A673 (cell line): ENCODE results near the gene MALAT1. TPM values are rescaled to one million over a fixed set of nuclear protein-coding genes. Genes with fewer than 3 reads are reported as not detected.

Experiments used
- BruUV-seq: library from RNA; stranded (reverse); fragments of 400-500 nt; replicated peaks from 2 replicates; lab custom pipeline; 2021; lab: Mats Ljungman, UMichigan
- CTCF ChIA-PET: fragments of 300-600 bp; sonication (Branson Sonifier 250); formaldehyde crosslinking; loops from one replicate; lab custom pipeline; 2022; ENCODE audit warnings: antibody characterized with exemption; lab: Charles Lee
- POLR2A ChIA-PET: fragments of 300-600 bp; sonication (Branson Sonifier 250); formaldehyde crosslinking; loops from one replicate; lab custom pipeline; 2022; ENCODE audit warnings: antibody characterized with exemption; ENCODE audit not compliant: low non-redundant PET; lab: Charles Lee
- DNase-seq: peaks from one replicate; pipeline ENCODE4 v3.0.0-alpha.2; 2015; ENCODE audit warnings: low spot score
- H3K27ac ChIP-seq: fragments of 200-600 bp; sonication (generic); 2 replicates; pipeline ENCODE4 v1.5.1; 2016; ENCODE audit warnings: mixed run types, low read depth, mild to moderate bottlenecking, mixed read lengths, antibody characterized with exemption, low read length; ENCODE audit not compliant: poor library complexity, severe bottlenecking
- H3K27me3 ChIP-seq: fragments of 200-600 bp; sonication (generic); replicated peaks from 2 replicates; pipeline ENCODE4 v1.6.1; 2017; ENCODE audit warnings: mixed run types, low read depth, mild to moderate bottlenecking, mixed read lengths, antibody characterized with exemption, low read length; ENCODE audit not compliant: insufficient read depth, poor library complexity
- H3K36me3 ChIP-seq: fragments of 200-600 bp; sonication (generic); 2 replicates; pipeline ENCODE4 v1.6.1; 2016; ENCODE audit warnings: mixed run types, mild to moderate bottlenecking, mixed read lengths, antibody characterized with exemption, low read length; ENCODE audit not compliant: insufficient read depth, poor library complexity, severe bottlenecking
- H3K4me1 ChIP-seq: fragments of 200-600 bp; sonication (generic); 2 replicates; pipeline ENCODE4 v1.6.1; 2017; ENCODE audit warnings: mixed run types, mild to moderate bottlenecking, mixed read lengths, antibody characterized with exemption, low read length; ENCODE audit not compliant: insufficient read depth, poor library complexity, severe bottlenecking
- H3K4me3 ChIP-seq: fragments of 200-600 bp; sonication (generic); 2 replicates; pipeline ENCODE4 v1.5.1; 2016; ENCODE audit warnings: low read depth, mixed run types, mild to moderate bottlenecking, mixed read lengths, low read length; ENCODE audit not compliant: poor library complexity, severe bottlenecking
- H3K9me3 ChIP-seq: fragments of 200-600 bp; sonication (generic); 2 replicates; pipeline ENCODE4 v1.6.1; 2016; ENCODE audit warnings: mixed run types, low read depth, mild to moderate bottlenecking, mixed read lengths, antibody characterized with exemption, low read length; ENCODE audit not compliant: poor library complexity, severe bottlenecking
- CTCF ChIP-seq: fragments of 300-800, 200-600 bp; sonication (generic); conservative IDR thresholded peaks from 2 replicates; pipeline ENCODE4 v1.5.1; 2017; ENCODE audit warnings: low read depth, mild to moderate bottlenecking, antibody characterized with exemption, low read length, moderate library complexity, mixed read lengths
- EZH2 ChIP-seq: fragments of 200-600 bp; sonication (generic); IDR thresholded peaks from 2 replicates; pipeline ENCODE4 v1.6.1; 2017; ENCODE audit warnings: borderline replicate concordance, low read depth, mild to moderate bottlenecking, mixed read lengths, antibody characterized with exemption, low read length; ENCODE audit not compliant: poor library complexity, severe bottlenecking
- intact Hi-C: fragments of 100-400 bp; cut with micrococcal nuclease; formaldehyde crosslinking; loops from one replicate; pipeline ENCODE4 v1.10.0; 2022; ENCODE audit not compliant: unreplicated experiment
- total RNA-seq: library from RNA; stranded (reverse); gene quantifications from 2 replicates; pipeline ENCODE4 v1.2.3, GENCODE V29; 2021

MALAT1 gene
- total RNA-seq, 1 experiment from 2014 or later, result 4,586 TPM

- TF ChIP-seq EZH2 (no peak), CTCF (no peak)
Measured at GRCh38 chr11:65489035-65489705, 9.7 kb upstream of the MALAT1 start.

GRCh38 chr11:65489706-65490320 is 9.0 kb upstream of the MALAT1 start:
- no peaks in the 10 kb centered on the region for H3K36me3 ChIP-seq
- no peaks in the 10 kb centered on the region for H3K27me3 ChIP-seq
- peak overlapping the region; percentile 90 for H3K27ac ChIP-seq
- TF ChIP-seq EZH2 (no peak), CTCF (no peak)
- H3K9me3 ChIP-seq, result no peaks in the 10 kb centered on the region
- peaks cover 83% of the 10 kb centered on the region for H3K4me1 ChIP-seq
- CTCF ChIA-PET, result no interaction called here
- intact Hi-C loops, result no loop called here
- POLR2A ChIA-PET, result interaction anchor here (0.7 to 4.1 kb wide), 3 partner anchors 10 to 12 kb away, joined by 3 to 37 read pairs (median 3); partner anchors contain the start of gene MALAT1
- H3K4me3 ChIP-seq, result no peak overlapping the region
- peak; percentile 3 for DNase-seq
- no TSS peak for BruUV-seq

More at GRCh38 chr11:65489035-65489705, 9.7 kb upstream of the MALAT1 start:
- Histone ChIP-seq H3K4me3 (no peak overlapping the region), H3K9me3 (no peaks in the 10 kb centered on the region), H3K4me1 (peaks cover 78% of the 10 kb centered on the region), H3K27me3 (no peaks in the 10 kb centered on the region), H3K36me3 (no peaks in the 10 kb centered on the region), H3K27ac (peak overlapping the region; percentile 90)
- no TSS peak for BruUV-seq
- ChIA-PET POLR2A (interaction anchor here (0.7 to 4.1 kb wide), 5 partner anchors 8 to 17 kb away, joined by 3 to 37 read pairs (median 3); partner anchors contain the start of gene MALAT1), CTCF (no interaction called here)
- intact Hi-C loops, result no loop called here
- no peak for DNase-seq

GRCh38 chr11:65491163-65491465 is 7.7 kb upstream of the MALAT1 start:
- peak; percentile 9 for DNase-seq
- Histone ChIP-seq H3K27me3 (no peaks in the 10 kb centered on the region), H3K36me3 (no peaks in the 10 kb centered on the region), H3K4me1 (peaks cover 83% of the 10 kb centered on the region), H3K4me3 (no peak overlapping the region), H3K27ac (peak overlapping the region; percentile 90), H3K9me3 (no peaks in the 10 kb centered on the region)
- intact Hi-C loops, result no loop called here
- no TSS peak for BruUV-seq
- TF ChIP-seq CTCF (no peak), EZH2 (no peak)
- POLR2A ChIA-PET, result interaction anchor here (0.7 to 2.9 kb wide), 5 partner anchors 9 to 72 kb away, joined by 4 to 17 read pairs (median 8); no protein-coding TSS in a partner anchor
- CTCF ChIA-PET, result no interaction called here
